Omental fat pad (tissue), 4 donors: ENCODE data around the gene PKDCC. TPM values are rescaled to one million over a fixed set of nuclear protein-coding genes. Genes with fewer than 3 reads are reported as not detected.

Experiments
- ATAC-seq: fragments of 150-250 bp; one replicate; pipeline ENCODE4 v1.9.1; 2016; ENCODE audit warnings: mild to moderate bottlenecking, moderate library complexity; ENCODE audit not compliant: low FRiP score
- DNase-seq: peaks from one replicate; pipeline ENCODE4 v3.0.0-alpha.2; 2019; ENCODE audit warnings: low spot score
- total RNA-seq, 4 donors: library from RNA; depleted of rRNA; stranded (reverse); fragments of >200 nt; gene quantifications; one replicate each; pipeline ENCODE4 v1.1.0, GENCODE V29; 2016
- TF ChIP-seq, protein P1 (sequence below), 3 donors: fragments of 450-650 bp; IDR thresholded peaks; one replicate each; pipeline ENCODE4 v1.5.1; 2016 to 2017; ENCODE audit warnings: antibody characterized with exemption in 3 of 3, mild to moderate bottlenecking in 3 of 3, moderate library complexity in 2 of 3

The PKDCC gene
- total RNA-seq, 4 donors from 2014 or later, result 72.6 to 307 (median 149) TPM

DNA sequence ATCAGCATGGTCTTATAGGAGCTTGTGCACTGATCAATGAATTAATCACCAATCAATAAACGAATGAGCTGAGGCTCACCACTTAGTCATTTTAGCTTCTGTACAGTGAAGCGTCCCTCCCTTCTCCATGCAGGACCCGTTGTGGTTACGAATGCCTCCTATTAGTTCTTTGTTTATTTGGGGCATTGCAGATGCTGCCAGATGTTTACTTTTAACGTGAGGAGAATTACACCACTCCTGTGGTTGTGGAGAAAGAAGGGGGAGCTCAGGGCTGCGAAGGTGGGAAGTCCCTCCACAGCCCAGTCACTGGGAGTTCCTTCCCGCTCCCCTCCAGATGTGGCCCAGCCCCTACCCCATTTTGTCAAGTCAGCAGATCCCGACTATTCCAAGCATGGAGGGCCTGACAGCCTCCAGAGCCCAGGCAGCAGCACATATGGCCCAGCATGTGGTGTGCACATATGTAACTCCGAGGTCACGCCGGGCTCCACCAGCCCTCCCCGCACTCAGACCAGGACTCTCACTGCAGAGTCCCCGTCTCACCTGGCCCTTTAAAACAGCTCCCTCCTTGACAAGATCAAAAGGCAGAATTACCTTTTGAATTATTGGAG lies 20.9 kb downstream of the PKDCC start:
- TF ChIP-seq, protein P1, sequence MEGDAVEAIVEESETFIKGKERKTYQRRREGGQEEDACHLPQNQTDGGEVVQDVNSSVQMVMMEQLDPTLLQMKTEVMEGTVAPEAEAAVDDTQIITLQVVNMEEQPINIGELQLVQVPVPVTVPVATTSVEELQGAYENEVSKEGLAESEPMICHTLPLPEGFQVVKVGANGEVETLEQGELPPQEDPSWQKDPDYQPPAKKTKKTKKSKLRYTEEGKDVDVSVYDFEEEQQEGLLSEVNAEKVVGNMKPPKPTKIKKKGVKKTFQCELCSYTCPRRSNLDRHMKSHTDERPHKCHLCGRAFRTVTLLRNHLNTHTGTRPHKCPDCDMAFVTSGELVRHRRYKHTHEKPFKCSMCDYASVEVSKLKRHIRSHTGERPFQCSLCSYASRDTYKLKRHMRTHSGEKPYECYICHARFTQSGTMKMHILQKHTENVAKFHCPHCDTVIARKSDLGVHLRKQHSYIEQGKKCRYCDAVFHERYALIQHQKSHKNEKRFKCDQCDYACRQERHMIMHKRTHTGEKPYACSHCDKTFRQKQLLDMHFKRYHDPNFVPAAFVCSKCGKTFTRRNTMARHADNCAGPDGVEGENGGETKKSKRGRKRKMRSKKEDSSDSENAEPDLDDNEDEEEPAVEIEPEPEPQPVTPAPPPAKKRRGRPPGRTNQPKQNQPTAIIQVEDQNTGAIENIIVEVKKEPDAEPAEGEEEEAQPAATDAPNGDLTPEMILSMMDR (IDR thresholded peaks at IDR 0.05), result no peak
- DNase-seq, result no peak
- ATAC-seq, result no peak

- TF ChIP-seq, protein P1 (IDR thresholded peaks at IDR 0.05), result no peak
- no peak for DNase-seq
- ATAC-seq, result no peak
Observed at GRCh38 chr2:42069568-42069967, 21.7 kb downstream of the PKDCC start.

- ATAC-seq (no peak), DNase-seq (no peak)
- TF ChIP-seq, protein P1 (IDR thresholded peaks at IDR 0.05), result no peak
Observed at GRCh38 chr2:42071791-42072190, 24.0 kb downstream of the PKDCC start.

GRCh38 chr2:42072349-42073118 lies 24.7 kb downstream of the PKDCC start:
- ATAC-seq (no peak), DNase-seq (no peak)
- TF ChIP-seq, protein P1 (IDR thresholded peaks at IDR 0.05), result no peak

GRCh38 chr2:42073739-42074503 lies 26.1 kb downstream of the PKDCC start:
- DNase-seq, result no peak
- TF ChIP-seq, protein P1 (IDR thresholded peaks at IDR 0.05), result no peak

DNA sequence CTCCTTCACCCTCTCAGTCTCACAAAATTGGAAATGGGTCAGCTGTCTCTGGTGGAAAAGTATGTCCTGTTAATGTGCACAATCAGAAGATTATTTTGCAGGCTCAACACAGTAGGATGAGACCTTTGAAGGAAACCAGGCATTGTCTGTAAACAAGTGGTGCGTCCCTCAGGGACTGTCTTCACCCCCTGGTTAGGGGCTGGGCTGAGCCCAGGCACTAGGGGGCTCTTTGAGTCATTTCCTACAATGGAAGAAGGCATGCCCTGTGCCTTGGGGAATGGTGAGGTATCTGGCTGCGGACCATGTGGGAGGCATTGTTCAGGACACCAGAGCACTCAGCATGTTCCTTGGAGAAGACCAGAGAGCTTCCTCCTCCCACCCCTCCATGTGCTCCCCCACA lies 26.8 kb downstream of the PKDCC start:
- ATAC-seq, result no peak
- DNase-seq, result no peak
- TF ChIP-seq, protein P1 (IDR thresholded peaks at IDR 0.05), result no peak

More at GRCh38 chr2:42073739-42074503, 26.1 kb downstream of the PKDCC start:
- no peak for ATAC-seq
